Stomach (tissue), 9 donors: ENCODE measurements around the gene RIMBP2. TPM values are rescaled to one million over a fixed set of nuclear protein-coding genes. Genes with fewer than 3 reads are reported as not detected.
"Not testable (repeated sequence)": the region's sequence is repeated elsewhere in the genome, so short reads cannot be mapped to it uniquely, and the experiment has no call there.

Experiments used
- DNase-seq, 2 donors: peaks; one replicate each; pipeline versions ENCODE4 v3.0.0 to v3.0.0-alpha.2; 2013 to 2019
- H3K27ac ChIP-seq, 5 donors: fragments of 200-600 bp in 4 of 5; sonication (generic) in 4 of 5; one replicate each; pipeline ENCODE4 v1.5.1; 2013 to 2019; ENCODE audit warnings: mild to moderate bottlenecking in 1 of 5, moderate library complexity in 1 of 5
- H3K27me3 ChIP-seq, 3 donors: fragments of 200-600 bp; sonication (generic); one replicate each; pipeline ENCODE4 v1.5.1; 2017 to 2019; ENCODE audit warnings: mixed run types in 1 of 3
- H3K36me3 ChIP-seq, 4 donors: fragments of 200-600 bp; sonication (generic); 1 replicate in 3 of 4; 2 replicates in 1 of 4; pipeline ENCODE4 v1.5.1; 2016 to 2019
- H3K4me1 ChIP-seq, 4 donors: fragments of 200-600 bp; sonication (generic); one replicate each; pipeline ENCODE4 v1.5.1; 2016 to 2019
- H3K4me3 ChIP-seq, 4 donors: fragments of 200-600 bp; sonication (generic) in 3 of 4; one replicate each; pipeline ENCODE4 v1.5.1; 2016 to 2019; ENCODE audit warnings: mild to moderate bottlenecking in 1 of 4
- H3K9me3 ChIP-seq, 4 donors: fragments of 200-600 bp; sonication (generic); one replicate each; pipeline ENCODE4 v1.5.1; 2016 to 2019
- CTCF ChIP-seq, 7 experiments: fragments of 450-650 bp in 4 of 7; fragments of 200-600 bp in 3 of 7; sonication (generic) in 3 of 7; IDR thresholded peaks; one replicate each; pipeline ENCODE4 v1.5.1; 2016 to 2019; ENCODE audit warnings: antibody characterized with exemption in 7 of 7, control low read depth in 2 of 7, mild to moderate bottlenecking in 1 of 7
- EP300 ChIP-seq: sonication (generic); formaldehyde crosslinking; IDR thresholded peaks from one replicate; pipeline ENCODE4 v1.6.1; 2017; ENCODE audit warnings: antibody characterized with exemption
- POLR2A ChIP-seq, 4 donors: fragments of 450-650 bp; IDR thresholded peaks; one replicate each; pipeline ENCODE4 v1.6.1; 2016; ENCODE audit warnings: antibody characterized with exemption in 4 of 4, control low read depth in 2 of 4, mild to moderate bottlenecking in 1 of 4, moderate library complexity in 1 of 4
- POLR2AphosphoS5 ChIP-seq, 3 donors: sonication (generic); formaldehyde crosslinking; IDR thresholded peaks; one replicate each; pipeline ENCODE4 v1.6.1; 2016; ENCODE audit warnings: antibody characterized with exemption in 3 of 3
- WGBS, 5 donors: extraction: QIAGEN DNeasy Blood & Tissue Kit in 3 of 5; methylation state at CpG; one replicate each; pipeline versions ENCODE4 v1.1.5 to v1.1.7; 2013 to 2018; 5-methylcytosine and 5-hydroxymethylcytosine counted together
- intact Hi-C: fragments of 100-400 bp; cut with DNase I; formaldehyde crosslinking; loops from one replicate; pipeline ENCODE4 v1.15.1; 2023; ENCODE audit warnings: low total_unique reads
- polyA plus RNA-seq, 3 donors: library from polyadenylated mRNA; stranded (reverse); fragments of 200-250 nt; gene quantifications; one replicate each; pipeline ENCODE4 v1.2.3, GENCODE V29; 2013
- total RNA-seq, 5 donors: library from RNA; depleted of rRNA; stranded (reverse); fragments of >200 nt; gene quantifications; one replicate each; pipeline versions ENCODE4 v1.1.0 to v1.2.3, GENCODE V29; 2014 to 2016
- donor health status: healthy with polysubstance abuse.
- donor health status: Bipolar disorder and iron deficiency.
- donor health status: healthy.

Gene RIMBP2
- total and polyA plus RNA-seq, 8 donors = 0.75 to 44.6 (median 5.6) TPM

DNA sequence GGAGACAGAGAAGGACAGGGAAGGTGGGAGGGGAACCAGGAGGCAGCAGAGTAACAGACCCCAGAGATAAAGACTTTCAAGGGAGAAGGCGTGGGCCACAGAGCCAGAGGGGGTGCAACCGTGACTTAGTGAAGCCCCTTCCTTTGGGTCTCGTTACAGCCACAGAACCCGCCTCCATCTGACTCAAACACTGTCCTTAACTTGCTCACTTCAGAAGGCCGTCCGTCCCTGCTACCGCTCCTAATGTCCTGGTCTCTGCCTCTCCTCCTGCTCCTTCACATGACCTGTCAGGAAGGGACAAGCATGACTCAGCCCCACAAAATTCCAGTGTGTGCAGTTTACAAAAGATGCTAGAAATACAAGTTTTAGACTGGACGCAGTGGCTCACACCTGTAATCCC lies 18.0 kb downstream of the RIMBP2 start:
- Histone ChIP-seq H3K4me3 (no peak overlapping the region), H3K4me1 (no peaks in the 10 kb centered on the region), H3K36me3 (no peaks in the 10 kb centered on the region), H3K9me3 (no peaks in the 10 kb centered on the region), H3K27ac (no peak overlapping the region), H3K27me3 (peaks cover 0 to 21% (median 0%) of the 10 kb centered on the region in 3 donors)
- 83 to 91% (median 88%) methylated on average over 8 of the region's 8 CpGs for WGBS, 5 donors
- TF ChIP-seq EP300 = no peak
- TF ChIP-seq CTCF (IDR thresholded peaks at IDR 0.05) = no peak
- DNase-seq = no peak
- intact Hi-C loops = no loop called here

DNA sequence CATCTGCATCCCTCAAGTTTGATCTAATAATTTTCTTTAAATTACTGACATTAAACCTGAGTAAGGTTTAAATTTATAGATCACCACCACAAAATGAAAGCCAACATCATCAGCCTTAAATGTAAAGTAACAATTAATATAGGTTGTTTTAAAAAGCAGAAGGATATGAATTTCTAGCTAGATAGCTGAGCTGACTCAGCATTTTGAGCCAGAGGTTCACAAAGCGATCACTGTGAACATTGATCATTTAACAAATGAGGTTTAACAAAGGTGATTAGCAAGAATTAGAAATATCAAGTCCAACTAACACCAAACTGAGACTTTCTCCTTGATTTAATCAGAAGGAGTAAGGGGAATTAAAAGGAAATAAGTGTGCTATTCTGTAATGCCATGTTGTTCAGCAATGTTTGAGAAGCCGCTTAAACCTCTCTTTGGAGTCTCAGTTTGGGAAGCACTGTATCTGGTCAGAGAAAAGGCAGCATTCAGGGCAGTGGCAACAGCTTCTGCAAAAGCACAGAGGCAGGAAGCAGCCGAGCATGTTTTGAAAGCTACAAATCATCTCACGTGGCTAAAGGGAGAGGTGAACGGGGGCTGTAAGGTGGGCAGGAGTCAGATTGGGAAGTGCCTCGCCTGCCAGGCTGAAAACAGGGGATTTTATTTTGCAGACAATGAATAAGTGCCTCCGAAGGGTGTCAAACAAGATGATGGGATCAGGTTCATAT lies 19.6 kb downstream of the RIMBP2 start:
- no peak overlapping the region for H3K27ac ChIP-seq
- peaks cover 0 to 20% (median 0%) of the 10 kb centered on the region in 3 donors for H3K27me3 ChIP-seq
- intact Hi-C loops = no loop called here
- H3K4me3 ChIP-seq = no peak overlapping the region
- H3K4me1 ChIP-seq = no peaks in the 10 kb centered on the region
- WGBS, 5 donors = 40 to 55% (median 48%) methylated on average over 7 of the region's 7 CpGs
- H3K36me3 ChIP-seq = no peaks in the 10 kb centered on the region
- no peak for DNase-seq
- TF ChIP-seq CTCF (IDR thresholded peaks at IDR 0.05) = no peak
- TF ChIP-seq POLR2AphosphoS5 (IDR thresholded peaks at IDR 0.05) = no peak
- TF ChIP-seq POLR2A (IDR thresholded peaks at IDR 0.05) = no peak
- TF ChIP-seq EP300 = no peak
- no peaks in the 10 kb centered on the region for H3K9me3 ChIP-seq

DNA sequence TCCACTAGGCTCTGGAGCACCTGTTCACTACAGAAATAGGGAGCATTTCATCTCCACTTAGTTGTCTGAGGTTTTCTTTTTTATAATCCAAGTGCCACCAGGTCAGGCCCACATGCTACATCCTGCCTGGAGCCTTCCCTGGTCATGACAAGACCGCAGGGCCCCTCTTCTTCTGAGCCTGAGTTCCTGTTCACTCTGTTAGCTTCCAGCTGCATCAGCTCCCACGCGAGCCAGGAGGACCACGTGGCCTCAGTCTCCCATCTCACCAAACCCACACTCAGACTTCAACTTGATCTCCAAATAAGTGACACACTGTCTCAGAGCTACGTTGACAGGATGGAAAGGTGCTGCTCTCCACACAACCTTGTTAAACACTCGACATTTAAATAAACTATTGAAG lies 21.0 kb downstream of the RIMBP2 start:
- H3K27ac ChIP-seq = no peak overlapping the region
- no peak for TF ChIP-seq CTCF (IDR thresholded peaks at IDR 0.05)
- no peak for TF ChIP-seq POLR2A (IDR thresholded peaks at IDR 0.05)
- TF ChIP-seq EP300 = no peak
- no peak for TF ChIP-seq POLR2AphosphoS5 (IDR thresholded peaks at IDR 0.05)
- intact Hi-C loops = no loop called here
- no peak overlapping the region for H3K4me3 ChIP-seq
- no peaks in the 10 kb centered on the region for H3K36me3 ChIP-seq
- DNase-seq = no peak
- H3K4me1 ChIP-seq = no peaks in the 10 kb centered on the region
- peaks cover 0 to 14% (median 0%) of the 10 kb centered on the region in 3 donors for H3K27me3 ChIP-seq
- no peaks in the 10 kb centered on the region for H3K9me3 ChIP-seq
- WGBS, 5 donors = 51 to 70% (median 67%) methylated on average over 6 of the region's 6 CpGs

- no peaks in the 10 kb centered on the region for H3K36me3 ChIP-seq
- TF ChIP-seq CTCF (IDR thresholded peaks at IDR 0.05) = no peak
- TF ChIP-seq POLR2AphosphoS5 (IDR thresholded peaks at IDR 0.05) = no peak
- TF ChIP-seq EP300 = no peak
- TF ChIP-seq POLR2A (IDR thresholded peaks at IDR 0.05) = no peak
- peaks cover 0 to 39% (median 0%) of the 10 kb centered on the region in 3 donors for H3K27me3 ChIP-seq
- 82 to 90% (median 87%) methylated on average over 22 to 24 of the region's 24 CpGs for WGBS, 5 donors
- H3K4me1 ChIP-seq = no peaks in the 10 kb centered on the region
- peaks cover 0 to 5% (median 0%) of the 10 kb centered on the region in 4 donors for H3K9me3 ChIP-seq
- no peak overlapping the region for H3K4me3 ChIP-seq
- H3K27ac ChIP-seq = no peak overlapping the region
- intact Hi-C loops = no loop called here
- no peak for DNase-seq
Observed at GRCh38 chr12:130689408-130690405, 26.4 kb downstream of the RIMBP2 start.

- H3K4me3 ChIP-seq, H3K4me1 ChIP-seq, intact Hi-C loops, H3K9me3 ChIP-seq, DNase-seq, H3K27ac ChIP-seq, H3K36me3 ChIP-seq: not testable (repeated sequence)
- peaks cover 0 to 35% (median 0%) of the 10 kb centered on the region in 3 donors for H3K27me3 ChIP-seq
- WGBS, 5 donors = 87 to 95% (median 91%) methylated on average over 16 of the region's 16 CpGs
Observed at GRCh38 chr12:130688999-130689398, 27.1 kb downstream of the RIMBP2 start.
